T-helper 2 cell (primary cell): ENCODE results near the gene VAV2.

ENCODE experiments used
- DNase-seq, 5 experiments: peaks; one replicate each; pipeline versions ENCODE4 v3.0.0 to v3.0.0-alpha.2; 2012 to 2022

Gene VAV2

GRCh38 chr9:134026981-134027380 is 34.9 kb upstream of the VAV2 start:
- no peak for DNase-seq

GRCh38 chr9:134026581-134026980 is 34.5 kb upstream of the VAV2 start:
- DNase-seq, result no peak

GRCh38 chr9:134025606-134026541 is 33.8 kb upstream of the VAV2 start:
- peak in 4 of 5 experiments; percentile 21 to 59 (median 38) for DNase-seq

- DNase-seq, result peak; percentile 81 to 98 (median 90)
Measured at GRCh38 chr9:134024828-134025605, 32.9 kb upstream of the VAV2 start, which contains the start of gene BRD3OS. BRD3OS (plus strand) TSS chr9:134025481; CDS start chr9:134026748, 1,267 bp downstream.

DNA sequence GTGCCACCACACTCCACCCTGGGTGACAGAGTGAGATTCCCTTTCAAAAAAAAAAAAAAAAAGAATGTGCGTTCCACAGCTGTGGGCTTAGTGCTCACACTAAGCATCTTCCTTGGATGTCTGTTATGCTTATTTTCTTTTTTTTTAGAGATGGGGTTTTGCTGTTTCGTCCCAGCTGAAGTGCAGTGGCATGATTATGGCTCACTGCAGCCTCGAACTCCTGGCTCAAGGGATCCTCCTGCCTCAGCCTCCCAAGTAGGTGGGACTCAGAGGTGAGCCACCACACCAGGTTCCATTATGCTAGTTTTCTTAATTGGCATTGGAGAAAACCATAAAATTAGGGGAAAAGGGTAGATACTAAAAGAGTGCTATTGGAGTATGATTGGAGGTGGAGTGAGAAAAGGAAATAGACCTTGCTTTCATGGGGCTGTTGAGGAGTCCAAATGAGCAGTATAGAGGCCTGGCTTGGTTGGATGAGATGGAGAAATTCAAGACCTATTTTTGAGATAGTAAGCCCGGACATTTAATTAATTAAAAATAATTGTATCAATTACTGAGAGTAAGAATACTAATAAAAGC is 32.2 kb upstream of the VAV2 start:
- DNase-seq, result no peak

DNA sequence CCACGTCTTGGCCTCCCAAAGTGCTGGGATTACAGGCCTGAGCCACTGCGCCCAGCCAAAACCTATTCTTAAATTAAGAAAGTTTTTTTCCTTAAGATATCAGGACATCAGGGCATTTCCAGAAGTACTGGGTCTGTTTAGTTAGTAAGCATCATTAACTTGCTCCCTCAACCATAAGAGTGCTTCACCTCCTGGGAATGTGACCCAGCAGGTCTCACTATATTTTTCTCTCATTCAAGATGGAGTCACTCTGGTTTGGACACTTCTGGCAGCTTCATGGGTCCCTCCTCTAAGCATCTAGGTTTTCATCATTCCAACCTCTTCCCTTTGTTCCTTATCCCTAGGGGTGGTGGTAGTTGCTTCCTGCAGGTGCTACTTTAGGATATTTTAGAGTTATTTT is 22.8 kb upstream of the VAV2 start:
- DNase-seq, result no peak

- DNase-seq, result no peak
Measured at GRCh38 chr9:134011401-134011800, 19.3 kb upstream of the VAV2 start.

DNA sequence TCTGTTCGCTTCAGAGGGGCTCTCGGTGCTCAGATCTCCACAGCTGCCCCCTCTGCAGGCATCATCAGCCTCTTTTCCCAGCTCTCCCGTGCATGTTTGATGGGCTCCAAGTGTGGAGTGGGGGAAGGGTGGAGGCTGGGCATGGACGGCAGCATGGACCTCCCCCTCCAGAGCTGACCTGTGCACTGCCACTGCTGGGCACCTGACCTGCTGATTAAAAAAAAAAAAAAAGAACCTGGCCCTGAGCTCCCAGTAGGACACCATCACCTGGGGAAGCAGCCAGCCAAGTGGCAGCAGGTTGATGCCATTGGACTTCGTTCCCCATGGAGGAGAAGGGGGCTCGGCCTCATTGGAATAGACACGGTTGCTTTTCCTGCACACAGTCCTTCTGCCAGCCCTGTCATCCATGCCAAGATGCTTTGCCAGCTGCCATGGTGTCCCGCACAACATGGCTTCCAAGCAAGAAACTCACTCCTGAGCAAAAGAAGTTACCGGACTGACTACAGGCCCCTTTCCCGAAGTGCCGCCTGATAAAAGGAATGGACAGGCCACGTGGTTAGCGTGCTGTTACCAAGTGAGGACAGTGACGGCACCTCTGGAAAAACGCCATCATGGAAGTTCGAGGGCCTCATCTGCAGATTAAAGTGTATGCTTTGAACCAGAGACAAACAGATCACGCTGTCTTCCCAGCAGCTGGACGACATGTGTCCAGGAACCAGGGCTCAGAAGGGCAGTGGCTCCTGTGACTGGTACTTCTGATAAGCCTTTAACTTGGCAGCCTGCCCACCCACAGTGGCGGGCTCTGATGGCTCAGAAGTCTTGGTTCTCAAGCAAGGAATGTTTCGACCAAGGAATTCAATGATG is 18.4 kb upstream of the VAV2 start:
- DNase-seq, result no peak

DNA sequence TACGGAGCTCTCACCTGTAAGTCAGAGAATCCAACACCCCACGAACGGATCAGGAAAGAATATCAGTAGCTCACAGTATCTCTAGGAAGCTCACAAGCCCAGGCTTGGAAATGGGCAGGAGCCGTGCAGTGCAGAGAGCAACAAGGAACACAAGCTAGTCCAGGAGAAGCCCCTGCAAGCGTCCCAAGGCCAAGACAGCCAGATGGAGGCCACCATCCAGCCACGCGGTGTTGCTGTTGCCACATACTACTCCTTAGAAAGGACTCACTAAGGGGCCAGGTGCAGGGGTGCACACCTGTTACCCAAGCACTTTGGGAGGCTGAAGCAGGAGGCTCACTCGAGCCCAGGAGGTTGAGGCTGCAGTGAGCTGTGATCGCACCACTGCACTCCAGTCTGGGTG is 15.4 kb upstream of the VAV2 start:
- DNase-seq, result no peak

DNA sequence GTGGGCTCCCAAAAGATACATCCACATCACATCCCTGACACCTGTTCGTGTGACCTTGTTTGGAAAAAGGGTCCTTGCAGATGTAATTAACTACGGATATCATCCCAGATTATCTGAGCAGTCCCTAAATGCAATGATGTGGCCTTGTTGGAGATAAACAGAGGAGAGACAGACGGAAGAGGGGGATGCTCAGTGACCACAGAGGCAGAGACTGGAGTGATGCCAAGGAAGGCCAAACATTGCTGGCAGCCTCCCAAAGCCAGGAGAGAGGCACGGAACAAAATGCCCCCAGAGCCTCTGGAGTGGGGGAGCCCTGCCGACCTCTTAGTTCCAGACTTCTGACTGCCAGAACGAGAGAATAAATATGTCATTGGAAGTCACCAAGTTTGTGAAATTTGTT is 15.0 kb upstream of the VAV2 start:
- no peak for DNase-seq

- no peak for DNase-seq
Measured at GRCh38 chr9:134005381-134005780, 13.3 kb upstream of the VAV2 start.

DNA sequence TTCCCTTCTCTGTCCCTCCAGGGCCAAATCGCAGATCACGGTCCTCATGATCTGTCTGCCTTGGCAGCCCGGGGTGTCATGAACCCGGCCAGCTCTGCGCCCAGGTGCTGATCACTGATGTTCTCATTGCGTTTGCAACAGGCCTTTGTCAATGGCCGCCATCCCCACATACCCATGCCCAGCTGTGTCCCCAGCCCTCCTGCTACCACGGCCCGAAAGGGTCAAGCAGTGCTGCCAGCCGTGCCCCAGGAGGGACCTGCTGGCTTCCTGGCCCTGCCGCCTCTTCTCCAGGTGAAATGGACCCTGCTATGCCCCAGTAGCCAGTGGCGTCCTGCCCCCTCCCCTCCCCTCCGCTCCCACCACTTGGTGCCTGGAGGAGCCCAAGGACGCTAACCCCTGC is 12.8 kb upstream of the VAV2 start:
- no peak for DNase-seq

GRCh38 chr9:134004131-134004873 is 12.2 kb upstream of the VAV2 start:
- DNase-seq, result no peak

GRCh38 chr9:134003237-134003636 is 11.1 kb upstream of the VAV2 start:
- no peak for DNase-seq

DNA sequence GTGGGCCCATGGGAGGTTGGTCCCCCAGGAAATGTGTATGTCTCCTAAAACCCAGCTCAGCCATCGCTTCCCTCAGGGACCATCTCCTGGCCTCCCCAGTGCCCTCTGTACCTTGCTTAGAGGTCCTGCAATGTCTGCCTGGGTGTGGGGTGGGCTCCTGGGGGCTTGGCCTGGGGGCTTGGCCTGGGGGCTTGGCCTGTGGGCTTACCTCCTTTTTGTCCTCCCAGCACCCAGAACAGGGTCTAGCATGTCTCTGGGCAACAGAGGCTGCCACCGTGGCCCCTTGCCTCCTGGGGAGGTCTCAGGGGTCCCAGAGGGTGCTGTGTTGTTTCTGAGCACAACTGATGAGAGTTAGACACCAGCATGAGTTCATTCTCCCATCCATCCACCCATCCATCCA is 10.7 kb upstream of the VAV2 start:
- no peak for DNase-seq

DNA sequence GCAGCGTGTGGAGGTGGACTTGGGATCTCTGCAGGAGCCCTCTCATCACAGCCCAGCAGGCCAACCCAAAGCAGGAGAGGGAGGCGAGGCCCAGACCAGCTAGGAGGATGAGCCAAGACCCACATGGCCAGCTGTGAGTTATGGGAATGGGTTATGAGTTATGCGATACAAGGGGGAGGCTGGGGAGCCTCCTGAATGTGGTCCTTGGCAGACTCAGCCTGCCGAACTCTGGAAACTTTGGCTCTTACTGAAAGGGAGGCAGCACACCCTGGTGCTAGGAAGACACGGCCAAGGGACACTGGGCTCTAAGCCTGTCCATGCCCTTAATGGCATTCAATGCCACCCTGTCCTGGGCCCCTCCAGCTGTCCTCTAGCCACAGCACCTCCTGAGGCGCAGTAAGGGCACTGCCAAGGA is 7.7 kb upstream of the VAV2 start:
- no peak for DNase-seq

DNA sequence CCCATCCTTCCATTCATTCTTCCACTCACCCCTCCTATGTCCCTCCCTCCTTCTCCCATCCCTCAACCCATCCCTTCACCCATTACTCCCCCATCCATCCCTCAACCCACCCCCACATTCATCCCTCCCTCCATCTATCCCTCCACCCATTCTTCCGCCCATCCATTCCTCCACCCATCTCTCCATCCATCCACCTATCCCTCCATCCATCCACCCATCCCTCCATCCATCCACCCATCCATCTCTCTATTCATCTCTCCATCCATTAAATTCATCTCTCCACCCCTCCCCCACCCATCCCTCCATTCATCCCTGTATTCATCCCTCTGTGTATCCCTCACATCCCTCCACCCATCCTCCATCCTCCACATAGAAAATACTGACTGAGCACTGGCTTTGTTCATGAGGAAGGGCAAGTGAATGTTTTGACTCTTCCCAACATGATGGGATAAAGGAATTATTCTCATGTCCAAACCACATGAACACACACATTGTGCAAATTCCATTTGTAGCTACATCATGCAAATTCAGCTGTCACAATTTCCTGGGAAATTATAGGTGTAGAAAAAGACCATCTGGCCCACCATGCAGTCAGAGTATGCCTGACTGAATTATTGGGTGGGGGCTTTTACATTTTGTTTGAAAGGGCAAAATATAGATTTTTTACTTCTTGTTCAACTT is 6.9 kb upstream of the VAV2 start:
- DNase-seq, result no peak

- no peak for DNase-seq
Measured at GRCh38 chr9:133997584-133997983, 5.5 kb upstream of the VAV2 start.

GRCh38 chr9:133996531-133997520 is 4.7 kb upstream of the VAV2 start:
- DNase-seq, result no peak
